Measurements from ENCODE around the gene TESMIN. TPM values are rescaled to one million over a fixed set of nuclear protein-coding genes. Genes with fewer than 3 reads are reported as not detected.

Gene TESMIN
- 10 to 100 TPM; 10.2 to 14.7 (median 11.4) TPM for polyA plus RNA-seq (ENCODE audit: insufficient read depth in 1 of 5, insufficient read length in 5 of 5, low replicate concordance in 1 of 5)
- long read RNA-seq, donor 1, result 0 reads
- long read RNA-seq, donor 2, partial matches to known transcripts, result 0 of 1 reads
- long read RNA-seq, donor 2, other reads (novel, unspliced or antisense), result 0 of 1 reads
- long read RNA-seq, donor 3, result 0 reads
- long read RNA-seq, donor 4, result 0 reads
- long read RNA-seq, donor 5, result 0 reads
- long read RNA-seq, donor 6, result 0 reads
- long read RNA-seq, donor 7, result 0 reads
- long read RNA-seq, donor 8, result 0 reads

- DNase-seq, result peak; percentile 71 to 75
Observed at GRCh38 chr11:68751331-68751856, at the start of gene TESMIN. TESMIN (minus strand) TSS chr11:68751520; CDS start chr11:68750660, 860 bp downstream.

- DNase-seq, result no peak
Observed at GRCh38 chr11:68798221-68798813, 47.0 kb upstream of the TESMIN start.

GRCh38 chr11:68796801-68797200 lies 45.5 kb upstream of the TESMIN start:
- DNase-seq, result no peak

GRCh38 chr11:68792400-68792966 lies 41.2 kb upstream of the TESMIN start:
- DNase-seq, result no peak

GRCh38 chr11:68784653-68785052 lies 33.3 kb upstream of the TESMIN start:
- DNase-seq, result no peak

- no peak for DNase-seq
Observed at GRCh38 chr11:68783216-68783821, 32.0 kb upstream of the TESMIN start.

GRCh38 chr11:68782711-68783110 lies 31.4 kb upstream of the TESMIN start:
- DNase-seq, result no peak

- DNase-seq, result no peak
Observed at GRCh38 chr11:68780829-68781228, 29.5 kb upstream of the TESMIN start.

- no peak for DNase-seq
Observed at GRCh38 chr11:68778205-68778604, 26.9 kb upstream of the TESMIN start.

- no peak for DNase-seq
Observed at GRCh38 chr11:68776442-68777235, 25.3 kb upstream of the TESMIN start.

GRCh38 chr11:68775951-68776388 lies 24.6 kb upstream of the TESMIN start:
- no peak for DNase-seq

GRCh38 chr11:68774194-68774585 lies 22.9 kb upstream of the TESMIN start:
- DNase-seq, result no peak

GRCh38 chr11:68773521-68774193 lies 22.3 kb upstream of the TESMIN start:
- peak; percentile 84 to 85 for DNase-seq

GRCh38 chr11:68772936-68773335 lies 21.6 kb upstream of the TESMIN start:
- DNase-seq, result no peak

- no peak for DNase-seq
Observed at GRCh38 chr11:68770781-68771180, 19.5 kb upstream of the TESMIN start.

- DNase-seq, result no peak
Observed at GRCh38 chr11:68767672-68768071, 16.4 kb upstream of the TESMIN start.

GRCh38 chr11:68766786-68767185 lies 15.5 kb upstream of the TESMIN start:
- no peak for DNase-seq

GRCh38 chr11:68764746-68765145 lies 13.4 kb upstream of the TESMIN start:
- DNase-seq, result no peak

GRCh38 chr11:68763926-68764657 lies 12.8 kb upstream of the TESMIN start:
- no peak for DNase-seq

GRCh38 chr11:68763181-68763721 lies 11.9 kb upstream of the TESMIN start:
- DNase-seq, result no peak
